ENCODE data around the gene GSK3B. TPM values are rescaled to one million over a fixed set of nuclear protein-coding genes. Genes with fewer than 3 reads are reported as not detected.

Gene GSK3B
- total and polyA plus RNA-seq, 2 donors (not counting 3 experiments of a cell fraction or from before 2014, with no cell fraction given), result 22.1 to 50.1 TPM

- no peaks in the 10 kb centered on the region for H3K79me2 ChIP-seq (ENCODE audit: control insufficient read depth, insufficient read depth, low read length)
- no peaks in the 10 kb centered on the region for H4K20me1 ChIP-seq (replicated peaks; ENCODE audit: control insufficient read depth, extremely low read depth, insufficient read depth, low read length)
- H3K4me1 ChIP-seq (ENCODE audit: control insufficient read depth, extremely low read depth, insufficient read depth, low read length), result no peaks in the 10 kb centered on the region
- no peaks in the 10 kb centered on the region for H3K9me3 ChIP-seq (replicated peaks; ENCODE audit: control insufficient read depth, insufficient read depth, low read length)
- CTCF ChIA-PET, result no interaction called here
- H3K27me3 ChIP-seq (ENCODE audit: control insufficient read depth in 2 of 2, insufficient read depth in 2 of 2, low read length in 2 of 2), result no peaks in the 10 kb centered on the region
- intact Hi-C loops (cut with micrococcal nuclease) (no loop called here), dilution Hi-C loops (cut with MboI; ENCODE audit: extremely low pct_ligation_motif_present, low sequenced_read_pairs) (no loop called here)
- POLR2A ChIA-PET, result no interaction called here
- no peak for DNase-seq (ENCODE audit: low read depth, low spot score)
- BruUV-seq (replicated peaks), result no TSS peak
- H2AFZ ChIP-seq (ENCODE audit: low read depth, low read length), result no peak overlapping the region
- no peak for FAIRE-seq
- H3K4me2 ChIP-seq (ENCODE audit: insufficient read depth, low read length), result no peak overlapping the region
- H3K36me3 ChIP-seq (ENCODE audit: control insufficient read depth in 2 of 2, extremely low read depth in 1 of 2, insufficient read depth in 2 of 2, low read length in 2 of 2), result peaks cover 9 to 12% of the 10 kb centered on the region in 2 experiments
- no peak overlapping the region for H3K27ac ChIP-seq (ENCODE audit: insufficient read depth, low read depth, low read length)
- H3K9ac ChIP-seq (replicated peaks; ENCODE audit: extremely low read depth, insufficient read depth, low read length), result no peak overlapping the region
- no peaks in the 10 kb centered on the region for H3K9me1 ChIP-seq (replicated peaks; ENCODE audit: control insufficient read depth, extremely low read depth, insufficient read depth, low read length)
- TF ChIP-seq JUN (IDR thresholded peaks at IDR 0.05; ENCODE audit: borderline replicate concordance, insufficient read depth, insufficient read length, low read depth), result no peak
- no peak for TF ChIP-seq MYC (IDR thresholded peaks at IDR 0.05; ENCODE audit: low read depth, low read length)
- TF ChIP-seq GATA2 (IDR thresholded peaks at IDR 0.05; ENCODE audit: insufficient read depth, insufficient read length, low read depth, low read length), result no peak
- no peak for TF ChIP-seq MAX (IDR thresholded peaks at IDR 0.05; ENCODE audit: insufficient read depth, insufficient read length)
- TF ChIP-seq CTCF (IDR thresholded peaks at IDR 0.05; ENCODE audit: extremely low read depth in 1 of 2, insufficient read depth in 1 of 2, low read depth in 1 of 2, low read length in 2 of 2), result no peak
- TF ChIP-seq EZH2 (IDR thresholded peaks at IDR 0.05; ENCODE audit: borderline replicate concordance, low read depth, low read length, severe bottlenecking), result no peak
- no peak for TF ChIP-seq FOS (IDR thresholded peaks at IDR 0.05; ENCODE audit: borderline replicate concordance, insufficient read depth, low read length)
- TF ChIP-seq POLR2A (IDR thresholded peaks at IDR 0.05; ENCODE audit: low read depth, low read length), result no peak
- no peak overlapping the region for H3K4me3 ChIP-seq (replicated peaks in 1 of 3; ENCODE audit: insufficient read depth in 1 of 3, low read depth in 1 of 3, low read length in 3 of 3)
Observed at GRCh38 chr3:119861681-119862080, 232.6 kb downstream of the GSK3B start.
